Lower leg skin (tissue), 4 donors: ENCODE data around the gene ADAMTS16. TPM values are rescaled to one million over a fixed set of nuclear protein-coding genes. Genes with fewer than 3 reads are reported as not detected.

Experiments
- DNase-seq, 2 donors: peaks; one replicate each; pipeline ENCODE4 v3.0.0-alpha.2; 2019; ENCODE audit warnings: low spot score in 2 of 2
- H3K4me3 ChIP-seq: fragments of 200-600 bp; sonication (generic); 2 replicates; pipeline ENCODE4 v1.5.1; 2017; ENCODE audit warnings: mild to moderate bottlenecking, low read depth; ENCODE audit not compliant: poor library complexity, severe bottlenecking
- CTCF ChIP-seq, 3 donors: fragments of 450-650 bp; IDR thresholded peaks; one replicate each; pipeline ENCODE4 v1.5.1; 2016; ENCODE audit warnings: antibody characterized with exemption in 3 of 3, mild to moderate bottlenecking in 3 of 3, moderate library complexity in 2 of 3
- POLR2A ChIP-seq, 2 donors: fragments of 450-650 bp; IDR thresholded peaks; one replicate each; pipeline ENCODE4 v1.6.1; 2016 to 2017; ENCODE audit warnings: antibody characterized with exemption in 2 of 2, mild to moderate bottlenecking in 1 of 2, moderate library complexity in 1 of 2
- WGBS, 2 donors: methylation state at CpG; one replicate each; pipeline ENCODE4 v1.1.5; 2018; 5-methylcytosine and 5-hydroxymethylcytosine counted together
- intact Hi-C: fragments of 100-400 bp; cut with DNase I; formaldehyde crosslinking; loops from one replicate; pipeline ENCODE4 v1.15.0; 2023; ENCODE audit warnings: low total_unique reads
- total RNA-seq, 4 donors: library from RNA; depleted of rRNA; stranded (reverse); fragments of >200 nt; gene quantifications; one replicate each; pipeline ENCODE4 v1.1.0, GENCODE V29; 2016

Gene ADAMTS16
- total RNA-seq, 4 donors from 2014 or later, result 0.55 TPM; not detected in 3

DNA sequence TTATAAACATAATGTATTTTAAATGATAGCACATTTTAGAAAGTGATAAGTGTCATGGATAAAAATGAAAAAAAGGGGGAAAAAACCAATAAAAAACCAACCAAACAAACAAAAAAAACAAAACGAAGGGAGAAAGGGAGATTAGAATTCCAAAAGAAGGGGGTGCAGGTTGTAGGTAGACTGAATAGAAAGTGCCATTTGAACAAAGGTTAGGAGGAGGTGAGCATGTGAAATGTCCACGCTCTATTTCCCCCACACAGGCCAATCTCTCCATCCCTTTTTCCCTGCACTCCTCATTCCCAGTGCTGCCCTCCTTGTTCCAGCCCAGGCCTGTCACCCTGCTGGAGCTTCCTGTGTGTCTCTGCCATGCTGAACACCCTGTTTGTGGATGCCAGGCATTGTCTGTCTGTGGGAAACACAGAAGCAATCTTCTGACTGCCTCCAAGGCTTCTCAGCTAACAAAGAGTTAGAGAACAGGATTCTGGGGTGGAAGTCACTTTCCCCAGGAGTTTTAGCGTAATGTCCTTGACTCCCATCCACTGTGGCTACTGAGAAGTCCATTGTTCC is 138.8 kb downstream of the ADAMTS16 start:
- 77 to 79% methylated on average over 3 of the region's 3 CpGs for WGBS, 2 donors
- intact Hi-C loops, result no loop called here
- TF ChIP-seq POLR2A (IDR thresholded peaks at IDR 0.05) (no peak), CTCF (IDR thresholded peaks at IDR 0.05) (no peak)
- DNase-seq, result no peak
- H3K4me3 ChIP-seq, result no peak overlapping the region

DNA sequence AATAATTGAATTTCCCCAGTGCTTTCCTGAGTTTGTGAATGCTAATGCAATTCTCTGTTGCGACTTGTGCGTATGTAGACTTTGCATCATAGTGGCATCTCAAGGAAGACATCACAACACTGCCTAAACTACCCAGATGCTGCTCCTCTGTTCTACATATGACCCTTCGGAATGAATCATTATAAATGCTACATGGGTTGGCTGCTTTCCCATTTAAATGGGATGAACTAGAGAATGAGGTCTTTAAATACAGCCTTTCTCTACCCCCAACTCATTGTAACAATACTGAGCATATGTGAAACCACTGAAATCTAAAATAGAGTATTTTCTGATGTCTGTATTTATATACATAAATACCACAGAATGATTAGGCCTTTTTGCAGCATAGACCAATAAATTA is 145.8 kb downstream of the ADAMTS16 start:
- TF ChIP-seq CTCF (IDR thresholded peaks at IDR 0.05), result no peak
- no peak for TF ChIP-seq POLR2A (IDR thresholded peaks at IDR 0.05)
- intact Hi-C loops, result no loop called here
- WGBS, 2 donors, result 84 to 89% methylated on average over 3 of the region's 3 CpGs
- DNase-seq, result no peak
- H3K4me3 ChIP-seq, result no peak overlapping the region

DNA sequence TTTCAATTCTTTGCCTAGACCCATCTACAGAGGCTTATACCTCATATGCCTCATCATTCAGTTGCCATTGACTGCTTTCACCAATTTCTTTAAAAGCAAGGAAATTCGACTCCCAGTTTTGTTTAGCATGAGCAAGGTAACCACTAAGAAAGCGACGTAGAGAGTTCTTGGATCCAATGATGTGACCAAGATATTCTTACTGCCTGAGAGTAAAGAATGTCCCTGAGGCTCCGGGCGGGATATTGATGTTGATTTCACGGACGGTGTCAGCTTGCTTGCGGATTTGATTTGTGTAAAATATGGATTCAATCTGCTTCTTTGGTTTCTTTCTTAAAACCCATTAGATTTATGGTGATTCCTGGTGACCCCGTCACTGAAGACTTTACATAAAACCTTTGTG is 147.3 kb downstream of the ADAMTS16 start:
- no peak for DNase-seq
- WGBS, 2 donors, result 68 to 71% methylated on average over 9 of the region's 9 CpGs
- intact Hi-C loops, result no loop called here
- no peak overlapping the region for H3K4me3 ChIP-seq
- TF ChIP-seq POLR2A (IDR thresholded peaks at IDR 0.05), result no peak
- TF ChIP-seq CTCF (IDR thresholded peaks at IDR 0.05), result no peak

- no peak overlapping the region for H3K4me3 ChIP-seq
- TF ChIP-seq POLR2A (IDR thresholded peaks at IDR 0.05) (no peak), CTCF (IDR thresholded peaks at IDR 0.05) (no peak)
- no peak for DNase-seq
- 65 to 68% methylated on average over 8 of the region's 8 CpGs for WGBS, 2 donors
- intact Hi-C loops, result no loop called here
These were observed 148.1 kb downstream of the ADAMTS16 start for GRCh38 chr5:5288201-5288600.

DNA sequence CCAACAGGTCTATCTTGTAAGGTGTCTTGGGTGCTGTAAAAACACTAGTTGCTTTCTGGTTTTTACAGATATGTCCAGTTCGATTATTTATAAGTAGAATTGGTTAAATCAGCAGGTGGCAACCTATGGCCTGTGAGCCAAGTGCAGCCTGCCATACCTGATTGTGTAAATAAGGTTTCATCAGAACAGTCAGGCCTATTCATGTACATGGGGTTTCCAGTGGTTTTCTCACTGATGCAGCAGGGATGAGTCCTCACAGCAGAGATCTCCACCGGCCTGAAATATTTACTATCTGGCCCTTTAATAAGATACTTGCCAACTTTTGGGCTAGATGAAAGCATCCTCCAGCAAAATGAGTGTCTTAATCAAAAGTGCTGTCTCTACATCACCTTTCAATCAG is 149.4 kb downstream of the ADAMTS16 start:
- no peak overlapping the region for H3K4me3 ChIP-seq
- DNase-seq, result no peak
- TF ChIP-seq CTCF (IDR thresholded peaks at IDR 0.05), result no peak
- TF ChIP-seq POLR2A (IDR thresholded peaks at IDR 0.05), result no peak
- intact Hi-C loops, result no loop called here
- 71 to 78% methylated on average over 2 of the region's 2 CpGs for WGBS, 2 donors

DNA sequence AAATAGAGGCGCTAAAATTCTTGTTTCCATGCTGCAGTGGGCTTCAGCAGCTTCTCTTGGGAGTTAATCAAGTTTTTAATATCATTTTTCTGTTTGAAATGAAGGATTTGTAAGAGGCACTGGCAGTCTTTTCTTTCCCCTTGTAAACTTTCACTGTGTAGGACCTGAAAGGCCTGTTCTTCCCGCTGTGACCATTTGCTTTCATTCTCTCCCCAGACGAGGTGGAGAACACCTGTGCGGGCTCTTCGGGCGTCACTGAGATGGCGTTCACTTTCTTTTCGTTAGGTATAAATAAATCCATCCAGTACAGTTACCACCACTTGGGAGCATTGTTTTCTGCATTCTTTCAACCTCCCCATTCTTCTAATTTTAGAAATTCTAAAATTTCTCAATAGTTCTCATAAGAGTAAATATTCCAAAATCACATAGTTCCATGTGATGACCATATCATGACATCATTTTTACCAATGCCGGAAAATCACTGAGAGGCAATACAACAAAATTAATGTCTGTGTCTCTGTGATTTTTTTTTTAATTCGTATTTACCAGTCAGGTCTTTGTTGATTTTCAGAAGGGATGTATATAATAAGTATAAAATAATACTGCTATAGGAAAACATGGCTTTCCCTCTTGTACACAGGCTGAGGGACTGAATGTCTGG is 150.7 kb downstream of the ADAMTS16 start:
- WGBS, 2 donors, result 78 to 82% methylated on average over 10 of the region's 10 CpGs
- DNase-seq, result no peak
- TF ChIP-seq POLR2A (IDR thresholded peaks at IDR 0.05), result no peak
- TF ChIP-seq CTCF (IDR thresholded peaks at IDR 0.05), result no peak
- intact Hi-C loops, result no loop called here
- no peak overlapping the region for H3K4me3 ChIP-seq
